ENCODE measurements around the gene TP53I13.

The TP53I13 gene

GRCh38 chr17:29573871-29574731 is 5.6 kb downstream of the TP53I13 start:
- WGBS, 2 experiments: 94 to 95% methylated on average over 14 of the region's 14 CpGs
- H3K4me1 ChIP-seq (ENCODE audit: control insufficient read depth, insufficient read depth, low read length): peaks cover 8% of the 10 kb centered on the region

GRCh38 chr17:29574732-29575510 is 6.4 kb downstream of the TP53I13 start:
- WGBS, 2 experiments: 92 to 94% methylated on average over 17 of the region's 17 CpGs
- Histone ChIP-seq H3K9me3 (ENCODE audit: control insufficient read depth, low read length) (no peaks in the 10 kb centered on the region), H3K27me3 (ENCODE audit: control insufficient read depth, insufficient read depth, low read length, poor library complexity, severe bottlenecking) (peaks cover 10% of the 10 kb centered on the region), H3K27ac (ENCODE audit: insufficient read depth, low read depth, low read length, poor library complexity, severe bottlenecking) (no peak overlapping the region), H3K36me3 (ENCODE audit: control insufficient read depth, insufficient read depth, low read length) (peaks cover 21% of the 10 kb centered on the region), H3K4me3 (ENCODE audit: insufficient read depth, low read depth, low read length) (no peak overlapping the region), H3K4me1 (ENCODE audit: control insufficient read depth, insufficient read depth, low read length) (no peaks in the 10 kb centered on the region)

More at GRCh38 chr17:29573871-29574731, 5.6 kb downstream of the TP53I13 start:
- Histone ChIP-seq H3K27me3 (ENCODE audit: control insufficient read depth, insufficient read depth, low read length, poor library complexity, severe bottlenecking) (peaks cover 14% of the 10 kb centered on the region), H3K4me3 (ENCODE audit: insufficient read depth, low read depth, low read length) (no peak overlapping the region), H3K9me3 (ENCODE audit: control insufficient read depth, low read length) (no peaks in the 10 kb centered on the region), H3K36me3 (ENCODE audit: control insufficient read depth, insufficient read depth, low read length) (peaks cover 21% of the 10 kb centered on the region), H3K27ac (ENCODE audit: insufficient read depth, low read depth, low read length, poor library complexity, severe bottlenecking) (no peak overlapping the region)

DNA sequence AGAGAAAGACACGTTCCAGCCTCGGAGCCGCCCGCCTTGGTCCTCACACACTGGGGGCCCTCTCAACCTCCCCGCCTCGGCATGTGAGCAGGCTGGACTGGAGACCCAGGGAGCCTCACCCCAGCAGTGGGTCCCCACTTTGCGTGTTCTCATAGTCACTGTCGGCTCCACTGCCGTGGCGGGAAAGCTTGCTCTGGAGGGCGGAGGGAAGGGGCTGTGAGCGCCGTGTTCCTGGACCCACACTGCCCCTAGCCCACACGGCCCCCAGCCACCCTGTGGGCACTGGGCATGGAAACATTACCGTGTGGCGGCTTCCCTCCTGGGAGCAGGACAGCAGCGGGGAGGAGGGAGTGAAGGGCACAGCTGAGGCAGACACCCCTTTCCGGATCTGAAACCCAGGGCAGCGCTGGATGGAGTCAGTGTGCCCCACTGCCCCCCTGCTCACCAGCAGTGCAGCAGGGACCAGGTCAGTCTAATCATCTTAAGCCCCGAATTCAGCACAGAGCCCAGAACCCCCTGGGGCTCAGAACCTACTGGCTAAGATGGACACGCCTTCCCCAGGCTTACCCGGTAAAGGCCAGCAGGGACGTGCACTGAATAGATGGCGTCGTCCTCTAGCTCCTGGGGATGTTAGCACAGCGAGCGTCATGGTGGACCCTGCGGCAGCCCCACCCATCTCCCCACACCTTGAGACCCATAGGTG is 7.2 kb downstream of the TP53I13 start:
- no peaks in the 10 kb centered on the region for H3K9me3 ChIP-seq (ENCODE audit: control insufficient read depth, low read length)
- no peaks in the 10 kb centered on the region for H3K4me1 ChIP-seq (ENCODE audit: control insufficient read depth, insufficient read depth, low read length)
- no peak overlapping the region for H3K27ac ChIP-seq (ENCODE audit: insufficient read depth, low read depth, low read length, poor library complexity, severe bottlenecking)
- H3K27me3 ChIP-seq (ENCODE audit: control insufficient read depth, insufficient read depth, low read length, poor library complexity, severe bottlenecking): peaks cover 10% of the 10 kb centered on the region
- peaks cover 21% of the 10 kb centered on the region for H3K36me3 ChIP-seq (ENCODE audit: control insufficient read depth, insufficient read depth, low read length)
- WGBS, 2 experiments: 93 to 96% methylated on average over 28 of the region's 28 CpGs
- no peak overlapping the region for H3K4me3 ChIP-seq (ENCODE audit: insufficient read depth, low read depth, low read length)

DNA sequence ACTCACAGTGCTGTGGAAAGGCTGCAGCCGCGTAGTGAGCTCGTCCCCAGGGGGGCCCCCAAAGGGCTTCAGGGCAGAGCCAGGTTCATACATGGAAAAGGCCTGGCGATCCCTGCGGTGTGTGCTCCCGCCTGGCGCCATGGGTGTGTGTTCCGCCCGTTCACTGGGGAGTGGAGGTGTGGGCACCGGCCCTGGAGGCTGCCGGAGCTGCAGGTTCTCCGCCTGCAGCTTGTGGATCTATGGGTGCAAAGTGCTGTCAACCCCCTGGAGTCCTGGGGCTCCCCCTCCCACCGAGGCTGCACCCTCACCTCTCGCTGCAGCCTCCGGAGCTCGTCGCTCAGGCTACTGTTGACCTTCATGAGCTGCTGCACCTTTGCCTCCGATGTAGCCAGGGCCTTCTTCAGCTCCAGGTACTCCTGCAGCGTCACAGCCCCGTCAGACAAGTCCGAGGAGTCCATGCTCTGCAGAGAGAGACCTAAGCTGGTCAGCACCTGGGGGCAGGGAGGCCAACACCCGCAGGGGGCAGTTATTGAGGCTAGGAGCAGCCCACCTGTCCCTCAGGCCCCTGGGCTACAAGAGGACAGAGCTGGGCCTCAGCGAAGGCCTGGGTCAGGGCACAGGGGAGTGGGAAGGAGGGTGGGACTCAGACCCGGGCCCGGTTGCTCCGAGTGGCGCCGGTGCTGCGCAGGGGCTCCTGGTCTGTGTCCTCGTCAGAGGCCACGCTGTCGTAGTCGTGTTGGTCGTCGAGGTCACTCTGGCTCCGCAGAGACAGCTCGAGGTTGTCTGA is 7.9 kb downstream of the TP53I13 start:
- Histone ChIP-seq H3K4me3 (ENCODE audit: insufficient read depth, low read depth, low read length) (no peak overlapping the region), H3K27me3 (ENCODE audit: control insufficient read depth, insufficient read depth, low read length, poor library complexity, severe bottlenecking) (peaks cover 10% of the 10 kb centered on the region), H3K27ac (ENCODE audit: insufficient read depth, low read depth, low read length, poor library complexity, severe bottlenecking) (no peak overlapping the region), H3K36me3 (ENCODE audit: control insufficient read depth, insufficient read depth, low read length) (peaks cover 26% of the 10 kb centered on the region), H3K4me1 (ENCODE audit: control insufficient read depth, insufficient read depth, low read length) (no peaks in the 10 kb centered on the region), H3K9me3 (ENCODE audit: control insufficient read depth, low read length) (no peaks in the 10 kb centered on the region)
- 95% methylated on average over 37 of the region's 37 CpGs for WGBS, 2 experiments

GRCh38 chr17:29577001-29577370 is 8.5 kb downstream of the TP53I13 start:
- H3K36me3 ChIP-seq (ENCODE audit: control insufficient read depth, insufficient read depth, low read length): peaks cover 30% of the 10 kb centered on the region

DNA sequence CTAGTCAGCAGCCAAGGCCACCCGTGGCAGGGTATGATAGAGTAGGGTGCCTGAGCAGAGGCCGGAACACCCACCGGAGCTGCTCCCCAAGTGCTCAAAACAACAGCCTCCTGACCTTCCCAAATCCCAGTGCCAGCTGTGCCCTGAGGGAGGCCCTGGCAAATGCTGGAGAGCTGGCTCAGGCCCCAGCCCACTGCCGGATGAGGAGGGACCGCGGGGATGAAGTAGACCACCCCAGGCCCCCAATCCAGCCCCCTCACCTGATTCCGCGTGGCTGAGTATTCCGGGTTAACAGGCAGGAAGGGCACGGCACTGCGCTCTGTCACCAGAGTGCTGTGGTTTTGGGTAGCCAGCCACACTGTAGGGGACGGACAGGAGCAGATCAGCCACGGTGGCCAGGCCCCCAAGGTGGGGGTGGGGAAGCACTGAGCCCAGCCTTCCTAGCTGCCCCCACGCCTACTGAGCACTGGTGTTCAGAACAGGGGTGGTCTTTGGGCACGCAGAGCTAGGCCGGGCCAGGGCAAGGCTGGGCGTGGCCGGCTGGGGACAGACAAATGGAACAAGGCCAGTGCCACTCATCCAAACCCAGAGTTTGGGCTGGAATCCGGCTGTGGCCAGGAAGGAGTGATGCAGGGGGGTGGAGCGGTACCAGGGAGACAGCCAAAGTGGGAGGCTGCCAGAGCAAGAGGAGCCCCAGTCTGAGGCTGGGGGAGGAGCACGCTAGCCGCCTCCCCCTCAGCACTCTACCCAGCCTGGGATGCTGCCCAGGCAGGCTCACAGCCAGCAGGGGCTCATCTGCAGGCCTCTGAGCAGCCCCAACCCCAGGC is 9.1 kb downstream of the TP53I13 start:
- H3K27me3 ChIP-seq (ENCODE audit: control insufficient read depth, insufficient read depth, low read length, poor library complexity, severe bottlenecking): peaks cover under 1% of the 10 kb centered on the region
- no peak overlapping the region for H3K4me3 ChIP-seq (ENCODE audit: insufficient read depth, low read depth, low read length)
- H3K9me3 ChIP-seq (ENCODE audit: control insufficient read depth, low read length): no peaks in the 10 kb centered on the region
- no peaks in the 10 kb centered on the region for H3K4me1 ChIP-seq (ENCODE audit: control insufficient read depth, insufficient read depth, low read length)
- 94 to 95% methylated on average over 22 of the region's 22 CpGs for WGBS, 2 experiments
- no peak overlapping the region for H3K27ac ChIP-seq (ENCODE audit: insufficient read depth, low read depth, low read length, poor library complexity, severe bottlenecking)
- H3K36me3 ChIP-seq (ENCODE audit: control insufficient read depth, insufficient read depth, low read length): peaks cover 30% of the 10 kb centered on the region

More at GRCh38 chr17:29577001-29577370, 8.5 kb downstream of the TP53I13 start:
- Histone ChIP-seq H3K27me3 (ENCODE audit: control insufficient read depth, insufficient read depth, low read length, poor library complexity, severe bottlenecking) (peaks cover 6% of the 10 kb centered on the region), H3K4me3 (ENCODE audit: insufficient read depth, low read depth, low read length) (no peak overlapping the region), H3K9me3 (ENCODE audit: control insufficient read depth, low read length) (no peaks in the 10 kb centered on the region), H3K4me1 (ENCODE audit: control insufficient read depth, insufficient read depth, low read length) (no peaks in the 10 kb centered on the region), H3K27ac (ENCODE audit: insufficient read depth, low read depth, low read length, poor library complexity, severe bottlenecking) (no peak overlapping the region)
- WGBS, 2 experiments: 96% methylated on average over 9 of the region's 9 CpGs

GRCh38 chr17:29578626-29579485 is 10.4 kb downstream of the TP53I13 start:
- WGBS, 2 experiments: 93 to 94% methylated on average over 14 of the region's 14 CpGs
- H3K4me3 ChIP-seq (ENCODE audit: insufficient read depth, low read depth, low read length): no peak overlapping the region
- peaks cover 30% of the 10 kb centered on the region for H3K36me3 ChIP-seq (ENCODE audit: control insufficient read depth, insufficient read depth, low read length)
- no peaks in the 10 kb centered on the region for H3K9me3 ChIP-seq (ENCODE audit: control insufficient read depth, low read length)
- H3K27ac ChIP-seq (ENCODE audit: insufficient read depth, low read depth, low read length, poor library complexity, severe bottlenecking): no peak overlapping the region
- H3K27me3 ChIP-seq (ENCODE audit: control insufficient read depth, insufficient read depth, low read length, poor library complexity, severe bottlenecking): no peaks in the 10 kb centered on the region
- H3K4me1 ChIP-seq (ENCODE audit: control insufficient read depth, insufficient read depth, low read length): no peaks in the 10 kb centered on the region

DNA sequence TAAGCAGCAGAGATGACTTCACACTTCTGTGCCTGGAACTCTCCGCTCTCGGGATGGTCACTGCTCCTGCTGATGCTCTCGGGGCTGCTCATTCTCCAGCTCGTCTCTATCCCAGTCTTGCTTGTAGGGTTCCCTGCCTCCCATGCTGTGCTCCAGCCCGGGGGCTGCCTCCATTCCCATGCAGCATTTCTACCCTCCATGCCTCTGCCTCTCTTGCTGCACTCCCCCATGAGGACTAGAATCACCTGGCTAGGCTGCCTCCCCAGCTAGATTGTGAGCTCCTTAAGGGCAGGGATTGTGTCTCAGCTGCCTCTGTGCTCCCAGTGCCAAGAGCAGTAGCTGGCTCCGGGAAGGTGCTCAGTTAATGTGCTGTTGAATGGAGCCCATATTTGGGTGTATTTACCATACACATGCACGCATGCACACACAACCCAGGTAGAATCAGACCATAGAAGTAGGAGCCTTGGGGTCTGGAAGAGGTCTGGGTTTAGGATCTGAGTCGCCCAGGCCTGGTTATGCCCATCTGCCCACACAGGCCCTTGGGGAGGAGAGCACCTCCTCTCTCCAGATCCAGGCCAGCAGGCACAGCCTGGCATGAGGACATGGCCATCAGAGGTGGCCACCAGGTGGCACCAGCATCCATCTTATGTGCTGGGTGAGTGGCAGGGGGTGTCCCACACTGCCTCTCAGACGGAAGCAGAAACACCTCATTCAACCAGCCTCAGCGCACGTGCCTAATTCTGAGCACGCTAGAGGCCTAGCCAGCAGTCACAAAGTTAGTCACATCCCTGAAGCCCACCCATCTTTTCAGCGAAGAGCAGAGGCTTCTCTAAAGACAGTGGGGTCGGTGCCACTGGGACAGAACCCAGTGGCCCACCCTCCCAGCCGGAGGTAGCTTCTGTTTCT is 11.6 kb downstream of the TP53I13 start:
- Histone ChIP-seq H3K27ac (ENCODE audit: insufficient read depth, low read depth, low read length, poor library complexity, severe bottlenecking) (no peak overlapping the region), H3K4me1 (ENCODE audit: control insufficient read depth, insufficient read depth, low read length) (peaks cover 10% of the 10 kb centered on the region), H3K36me3 (ENCODE audit: control insufficient read depth, insufficient read depth, low read length) (peaks cover 22% of the 10 kb centered on the region), H3K9me3 (ENCODE audit: control insufficient read depth, low read length) (no peaks in the 10 kb centered on the region), H3K4me3 (ENCODE audit: insufficient read depth, low read depth, low read length) (no peak overlapping the region), H3K27me3 (ENCODE audit: control insufficient read depth, insufficient read depth, low read length, poor library complexity, severe bottlenecking) (no peaks in the 10 kb centered on the region)
- 68 to 72% methylated on average over 15 of the region's 15 CpGs for WGBS, 2 experiments
